Loucy (cell line): ENCODE results near the gene CCT3.

Experiments used
- EZH2phosphoT487 ChIP-seq: fragments of 200-600 bp; IDR thresholded peaks from 2 replicates; pipeline ENCODE4 v1.6.1; 2018; ENCODE audit warnings: antibody characterized with exemption, mild to moderate bottlenecking, moderate library complexity, borderline replicate concordance
- TF ChIP-seq, protein P1 (sequence below): fragments of 200-600 bp; sonication (generic); conservative IDR thresholded peaks from 2 replicates; pipeline ENCODE4 v1.5.1; 2014; ENCODE audit warnings: mild to moderate bottlenecking, antibody characterized with exemption, low read length

DNA sequence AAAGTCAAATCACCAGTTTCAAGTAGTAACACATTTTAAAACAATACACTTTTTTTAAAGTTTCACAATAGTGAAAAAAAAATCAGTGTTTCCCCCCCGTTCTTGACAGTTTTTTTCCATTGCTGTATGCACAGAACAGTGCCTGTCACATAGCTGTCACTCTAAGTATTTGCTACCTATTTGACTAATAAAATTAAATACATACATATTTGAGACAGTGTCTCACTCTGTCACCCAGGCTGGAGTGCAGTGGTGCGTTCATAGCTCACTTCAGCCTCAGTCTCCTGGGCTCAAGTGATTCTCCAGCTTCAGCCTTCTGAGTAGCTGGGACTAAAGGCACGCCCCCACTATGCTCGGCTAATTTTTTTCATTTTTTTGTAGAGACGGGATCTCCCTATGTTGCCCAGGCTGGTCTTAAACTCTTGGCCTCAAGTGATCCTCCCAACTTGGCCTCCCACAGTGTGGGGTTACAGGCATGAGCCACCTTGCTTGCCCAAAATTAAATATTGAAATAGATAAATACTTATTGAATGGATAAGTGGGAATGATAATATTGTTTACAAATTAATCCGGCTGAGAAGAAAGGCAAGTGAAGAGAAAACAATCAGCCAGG is 18.3 kb upstream of the CCT3 start:
- TF ChIP-seq, protein P1, sequence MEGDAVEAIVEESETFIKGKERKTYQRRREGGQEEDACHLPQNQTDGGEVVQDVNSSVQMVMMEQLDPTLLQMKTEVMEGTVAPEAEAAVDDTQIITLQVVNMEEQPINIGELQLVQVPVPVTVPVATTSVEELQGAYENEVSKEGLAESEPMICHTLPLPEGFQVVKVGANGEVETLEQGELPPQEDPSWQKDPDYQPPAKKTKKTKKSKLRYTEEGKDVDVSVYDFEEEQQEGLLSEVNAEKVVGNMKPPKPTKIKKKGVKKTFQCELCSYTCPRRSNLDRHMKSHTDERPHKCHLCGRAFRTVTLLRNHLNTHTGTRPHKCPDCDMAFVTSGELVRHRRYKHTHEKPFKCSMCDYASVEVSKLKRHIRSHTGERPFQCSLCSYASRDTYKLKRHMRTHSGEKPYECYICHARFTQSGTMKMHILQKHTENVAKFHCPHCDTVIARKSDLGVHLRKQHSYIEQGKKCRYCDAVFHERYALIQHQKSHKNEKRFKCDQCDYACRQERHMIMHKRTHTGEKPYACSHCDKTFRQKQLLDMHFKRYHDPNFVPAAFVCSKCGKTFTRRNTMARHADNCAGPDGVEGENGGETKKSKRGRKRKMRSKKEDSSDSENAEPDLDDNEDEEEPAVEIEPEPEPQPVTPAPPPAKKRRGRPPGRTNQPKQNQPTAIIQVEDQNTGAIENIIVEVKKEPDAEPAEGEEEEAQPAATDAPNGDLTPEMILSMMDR = no peak
- TF ChIP-seq EZH2phosphoT487 = no peak
